ENCODE data around the gene CFAP299.

Gene CFAP299

DNA sequence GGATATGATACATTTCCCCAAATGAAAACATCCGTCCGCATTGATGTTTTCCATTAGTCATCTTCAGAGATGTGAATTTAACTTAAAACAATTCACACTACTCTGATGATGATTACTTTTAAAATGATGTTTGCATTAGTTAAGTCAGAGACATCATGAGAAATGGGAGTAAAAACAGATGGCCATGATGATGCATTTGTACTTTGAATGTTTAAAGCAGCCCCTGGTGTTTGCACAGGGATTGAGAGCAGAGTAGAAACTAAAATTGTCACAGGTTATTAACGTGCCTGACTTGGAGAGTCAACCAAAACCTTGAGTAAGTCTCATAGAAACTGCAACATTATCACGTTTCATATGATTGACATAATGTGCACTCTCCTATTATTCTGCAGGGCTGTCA lies 117.2 kb downstream of the CFAP299 start:
- DNase-seq: no peak

DNA sequence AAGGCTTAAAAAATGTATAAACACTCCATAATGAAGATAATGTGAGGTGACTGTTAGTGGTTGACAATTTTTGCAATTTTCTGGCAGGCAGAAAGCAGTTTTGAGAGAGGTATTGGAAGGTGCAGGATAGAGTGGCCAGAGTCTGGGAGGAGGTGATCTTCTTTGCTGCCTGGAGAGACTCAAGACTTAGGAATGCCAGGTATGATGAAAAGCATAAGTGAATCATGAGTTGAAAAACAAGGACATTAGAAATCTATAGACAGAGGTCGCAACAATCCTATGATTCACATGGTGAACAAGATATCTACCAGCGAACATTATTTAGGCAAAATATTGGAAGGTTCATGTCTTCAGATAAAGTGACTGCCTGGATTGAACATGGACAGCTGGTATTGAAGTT lies 118.5 kb downstream of the CFAP299 start:
- no peak for DNase-seq

DNA sequence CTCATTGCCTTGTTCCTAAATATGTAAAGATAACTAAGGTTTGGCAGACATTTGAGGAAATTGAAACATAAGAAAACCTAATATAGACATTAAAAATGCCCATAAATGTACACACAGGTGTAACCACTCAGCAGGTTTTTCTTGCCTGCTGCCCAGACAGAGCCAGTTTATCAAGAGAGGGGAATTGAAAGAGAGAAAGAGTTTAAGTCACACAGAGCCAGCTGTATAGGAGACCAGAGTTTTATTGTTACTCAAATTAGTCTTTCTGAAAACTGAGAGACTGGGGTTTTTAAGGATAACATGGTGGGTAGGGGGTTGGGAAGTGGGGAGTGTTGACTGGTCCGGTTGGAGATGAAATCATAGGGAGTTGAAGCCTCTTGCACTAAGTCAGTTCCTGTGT lies 119.0 kb downstream of the CFAP299 start:
- DNase-seq: no peak

DNA sequence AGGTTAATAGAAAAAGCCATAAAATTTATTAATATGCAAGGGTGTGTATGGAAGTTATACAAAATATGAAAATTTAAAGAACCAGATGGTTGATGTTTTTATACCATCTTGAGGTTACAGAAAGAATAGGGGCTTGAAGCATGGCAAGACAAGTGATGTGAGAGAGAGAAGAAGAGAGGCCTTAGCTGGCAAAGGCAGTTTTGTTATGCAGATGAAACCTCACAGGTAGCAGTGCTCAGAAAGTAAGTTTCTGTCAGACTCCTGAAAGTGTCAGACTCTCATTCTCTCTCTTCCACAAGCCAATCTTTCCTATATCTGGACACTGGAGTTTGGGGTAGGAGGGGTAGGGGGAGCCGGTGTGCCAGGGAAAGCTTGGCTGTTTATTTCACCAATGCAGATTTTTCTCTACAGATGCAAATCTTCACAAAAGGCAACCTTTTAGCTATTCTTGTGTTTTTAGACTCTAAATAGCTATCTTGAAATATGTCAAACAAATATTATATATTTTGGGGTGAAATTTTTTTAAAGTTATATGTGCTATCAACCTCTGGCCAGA lies 124.5 kb downstream of the CFAP299 start:
- no peak for DNase-seq

GRCh38 chr4:80461412-80461811 lies 125.9 kb downstream of the CFAP299 start:
- DNase-seq: no peak

GRCh38 chr4:80462621-80463091 lies 127.1 kb downstream of the CFAP299 start:
- DNase-seq: no peak

- no peak for DNase-seq
These were observed 128.0 kb downstream of the CFAP299 start for GRCh38 chr4:80463509-80463908.

DNA sequence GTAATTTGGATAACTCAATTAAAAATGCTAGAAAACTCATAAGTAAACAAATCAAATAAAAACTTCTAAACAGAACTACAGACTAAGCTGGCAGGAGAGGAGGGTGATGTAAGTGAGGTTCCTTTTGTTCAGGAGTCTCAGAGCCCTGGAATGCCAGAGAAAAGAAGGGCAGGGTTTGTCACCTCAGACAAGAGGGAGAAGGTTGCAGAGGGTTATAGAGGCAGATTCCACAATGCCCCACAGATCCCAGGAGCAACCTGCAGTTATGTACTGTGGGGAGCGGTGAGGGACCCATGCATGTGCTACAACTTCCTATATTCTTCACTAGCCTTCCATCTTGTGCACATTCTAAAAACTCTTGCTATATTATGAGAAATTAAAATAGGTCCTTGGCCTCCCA lies 129.7 kb downstream of the CFAP299 start:
- DNase-seq: no peak

- DNase-seq: no peak
These were observed 130.2 kb downstream of the CFAP299 start for GRCh38 chr4:80465736-80466135.

- no peak for DNase-seq
These were observed 131.1 kb downstream of the CFAP299 start for GRCh38 chr4:80466618-80467017.

GRCh38 chr4:80471756-80472155 lies 136.2 kb downstream of the CFAP299 start:
- no peak for DNase-seq

DNA sequence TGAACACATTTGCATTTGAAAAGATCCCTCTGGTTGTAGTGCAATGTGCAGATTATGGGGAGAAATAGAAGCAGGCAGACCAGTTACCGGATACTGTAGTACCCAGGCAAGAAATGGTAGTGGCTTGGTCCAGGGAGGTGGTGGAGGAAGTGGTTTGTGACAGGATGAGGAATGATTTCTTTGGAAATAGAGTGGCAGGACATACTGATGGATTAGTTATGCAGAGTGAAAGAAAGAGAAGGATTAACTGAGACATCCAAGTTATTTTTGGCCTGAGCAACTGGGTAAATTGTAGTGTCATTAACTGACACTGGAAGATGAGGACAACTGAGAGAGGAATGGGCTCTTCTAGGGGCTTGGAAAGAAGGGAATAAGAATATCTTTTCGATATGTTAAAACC lies 139.7 kb downstream of the CFAP299 start:
- no peak for DNase-seq

- DNase-seq: no peak
These were observed 140.3 kb downstream of the CFAP299 start for GRCh38 chr4:80475798-80476197.

GRCh38 chr4:80484712-80485111 lies 149.2 kb downstream of the CFAP299 start:
- DNase-seq: no peak

GRCh38 chr4:80486603-80487002 lies 151.1 kb downstream of the CFAP299 start:
- DNase-seq: no peak

- DNase-seq: no peak
These were observed 154.3 kb downstream of the CFAP299 start for GRCh38 chr4:80489798-80490197.

DNA sequence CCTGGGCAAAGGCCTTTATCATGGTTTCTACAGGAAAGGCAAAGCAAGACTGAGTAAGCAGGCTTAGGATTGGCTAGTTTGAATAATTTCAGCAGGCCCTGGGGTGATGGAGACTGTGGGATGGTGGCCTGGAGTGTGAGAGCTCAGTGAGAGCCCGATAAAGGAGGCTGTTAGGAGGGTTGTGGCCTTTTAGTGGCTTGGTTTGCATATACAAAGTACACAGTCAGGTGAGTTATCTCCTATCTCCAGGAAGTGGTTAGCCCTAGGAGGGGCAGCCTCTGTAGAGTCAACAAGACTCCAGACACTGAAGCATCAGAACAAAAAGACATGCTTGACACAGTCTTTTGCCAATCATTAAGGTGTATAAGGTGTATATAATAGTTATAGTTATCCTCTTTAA lies 157.2 kb downstream of the CFAP299 start:
- peak; percentile 26 for DNase-seq

DNA sequence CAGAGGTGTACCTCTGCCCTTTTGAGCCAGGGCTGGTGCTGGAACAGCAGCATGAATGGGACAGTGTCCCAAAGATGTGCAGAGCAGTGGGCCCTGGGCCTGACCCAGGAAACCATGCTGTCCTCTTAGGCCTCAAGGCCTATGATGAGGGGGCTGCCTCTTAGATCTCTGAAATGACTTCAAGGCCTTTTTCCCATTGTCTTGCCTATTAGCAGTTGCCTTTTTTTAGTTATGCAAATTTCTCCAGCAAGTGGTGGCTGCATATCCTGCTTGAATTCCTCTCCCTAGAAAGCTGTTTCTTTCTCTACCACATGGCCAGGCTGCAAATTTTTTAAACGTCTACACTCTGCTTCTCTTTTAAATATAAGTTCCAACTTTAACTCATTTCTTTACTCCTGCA lies 160.3 kb downstream of the CFAP299 start:
- DNase-seq: no peak

DNA sequence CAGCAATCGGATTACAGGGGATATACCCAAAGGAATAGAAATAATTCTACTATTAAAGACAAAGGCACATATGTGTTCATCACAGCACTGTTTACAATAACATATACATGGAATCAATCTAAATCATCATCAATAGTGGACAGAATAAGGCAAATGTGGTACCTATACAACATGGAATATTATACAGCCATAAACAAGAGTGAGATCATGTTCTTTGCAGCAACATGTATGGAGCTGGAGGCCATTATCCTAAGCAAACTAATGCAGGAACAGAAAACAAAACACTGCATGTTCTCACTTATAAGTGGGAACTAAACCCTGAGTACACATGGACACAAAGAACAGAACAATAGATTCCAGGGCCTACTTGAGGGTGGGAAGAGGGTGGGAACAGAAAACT lies 163.2 kb downstream of the CFAP299 start:
- no peak for DNase-seq

DNA sequence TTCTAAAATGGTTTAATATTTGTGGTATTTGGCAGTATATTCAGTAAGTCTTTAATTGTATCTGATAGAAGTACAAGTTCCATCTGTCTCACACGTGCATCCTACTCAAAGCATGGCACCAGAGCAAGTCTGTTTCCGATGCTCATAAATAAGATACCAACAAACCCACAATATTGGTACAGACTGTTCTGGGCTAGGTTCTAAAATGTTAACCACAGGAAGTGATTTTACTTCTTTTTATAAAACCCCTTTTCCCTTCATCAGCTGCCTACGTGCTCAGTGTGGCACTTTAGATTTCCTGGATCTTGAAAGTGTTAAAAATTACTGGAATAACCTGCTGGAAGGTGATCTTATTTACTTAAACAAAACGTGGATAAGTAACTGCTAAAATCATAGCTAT lies 165.1 kb downstream of the CFAP299 start:
- no peak for DNase-seq

DNA sequence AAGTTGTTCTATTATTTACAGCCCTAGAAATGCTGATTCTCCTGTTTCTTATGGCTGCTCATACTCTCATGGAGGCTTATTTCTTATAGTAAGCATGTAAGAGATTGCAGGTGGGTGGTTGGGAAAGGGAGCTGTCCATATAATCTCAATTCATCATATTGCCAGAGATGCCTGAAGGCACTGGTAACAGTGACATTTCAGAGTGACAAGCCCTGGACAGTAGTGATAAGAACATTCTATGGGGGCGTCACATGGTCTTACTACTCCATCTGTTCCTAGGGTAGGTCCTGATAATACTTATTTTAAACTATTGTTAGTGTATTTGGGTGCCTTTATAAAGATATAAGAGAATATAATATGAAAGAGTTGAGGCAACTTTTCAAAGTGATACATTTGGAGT lies 171.5 kb downstream of the CFAP299 start:
- DNase-seq: no peak

DNA sequence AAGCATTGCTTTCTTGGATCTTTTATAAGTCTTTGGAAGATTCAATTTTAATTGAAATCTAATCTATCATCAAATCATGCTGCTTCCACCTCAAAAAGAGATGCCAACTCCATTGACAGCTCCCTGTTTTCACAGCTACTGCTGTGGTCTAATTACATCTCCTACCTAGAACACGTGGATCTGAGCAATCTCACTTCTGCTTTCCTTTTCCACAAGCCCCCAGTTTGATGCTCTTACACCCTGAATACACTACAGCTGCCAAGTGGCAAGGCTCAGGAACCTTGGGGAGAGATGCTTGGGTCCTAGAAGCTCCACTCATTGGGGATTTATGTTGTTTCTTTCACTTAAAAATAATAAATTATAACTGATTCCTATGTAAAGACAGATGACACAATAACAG lies 172.0 kb downstream of the CFAP299 start:
- DNase-seq: no peak

DNA sequence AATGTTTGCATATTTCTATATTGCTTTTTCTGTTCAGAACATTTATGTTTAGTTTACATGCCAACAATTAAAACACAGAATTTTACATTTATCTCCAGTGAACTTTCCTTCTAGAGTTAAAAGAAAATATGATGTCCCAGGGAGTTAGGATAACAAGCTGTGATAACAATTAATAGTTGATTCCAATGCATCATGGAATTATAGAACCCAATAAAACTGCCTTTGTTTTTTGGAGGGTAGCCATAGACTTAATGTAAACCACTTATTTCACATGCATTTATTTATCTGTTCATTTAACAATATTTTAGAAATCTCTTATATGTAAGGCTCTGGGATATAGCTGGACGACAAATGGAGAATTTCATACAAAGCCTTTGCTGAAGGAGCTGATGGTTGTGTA lies 180.0 kb downstream of the CFAP299 start:
- DNase-seq: no peak

DNA sequence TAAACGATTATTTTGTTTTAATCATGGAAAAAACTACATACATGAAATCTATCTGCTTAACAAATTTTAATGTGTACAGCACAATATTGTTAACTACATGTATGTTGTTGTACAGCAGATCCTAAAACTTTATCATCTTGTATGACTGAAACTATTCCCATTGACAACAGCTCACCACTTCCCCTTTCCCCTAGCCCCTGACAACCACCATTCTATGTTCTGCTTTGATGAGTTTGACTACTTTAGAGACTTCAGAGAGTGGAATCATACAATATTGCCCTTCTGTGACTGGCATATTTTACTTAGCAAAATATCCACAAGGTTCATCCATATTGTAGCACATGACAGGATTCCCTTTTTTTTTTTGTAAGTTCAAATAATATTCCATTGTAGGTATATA lies 185.9 kb downstream of the CFAP299 start:
- DNase-seq: no peak

GRCh38 chr4:80526697-80527096 lies 191.2 kb downstream of the CFAP299 start:
- DNase-seq: no peak

DNA sequence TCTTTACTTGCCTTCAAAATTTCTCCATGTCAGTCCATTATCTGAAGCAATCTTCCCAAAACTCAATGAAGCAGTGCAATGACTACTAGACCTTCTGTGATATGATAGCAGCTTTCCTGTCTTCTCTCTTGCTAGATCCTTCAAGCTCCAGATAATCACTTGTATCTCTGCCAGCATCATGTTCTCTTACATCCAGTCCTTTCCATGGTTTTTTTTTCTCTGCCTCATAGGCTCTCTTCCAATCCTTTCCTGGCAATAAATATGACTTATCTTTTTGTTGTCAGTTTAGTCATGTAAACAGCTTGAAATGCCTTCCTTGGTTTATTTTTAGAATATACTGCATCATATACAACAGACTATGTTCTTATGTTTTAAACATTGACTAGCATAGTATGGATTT lies 193.5 kb downstream of the CFAP299 start:
- no peak for DNase-seq
